DOHH2 (cell line): Measurements from ENCODE around the gene CSNK1G3.
A peak's percentile ranks its signal among the peaks of the same experiment; 100 is the strongest.

Experiments
- H3F3A ChIP-seq: fragments of 200-600 bp; sonication (generic), shearing (Covaris generic); 2 replicates; pipeline ENCODE4 v1.6.0; 2016; ENCODE audit warnings: antibody characterized with exemption, mild to moderate bottlenecking; ENCODE audit not compliant: control insufficient read depth, insufficient read depth
- H3K27ac ChIP-seq: fragments of 200-600 bp; sonication (generic); 2 replicates; pipeline ENCODE4 v1.5.1; 2014; ENCODE audit warnings: low read depth, mild to moderate bottlenecking, low read length, moderate library complexity
- H3K27me3 ChIP-seq: fragments of 200-600 bp; sonication (generic); 2 replicates; pipeline ENCODE4 v1.6.1; 2014; ENCODE audit warnings: mild to moderate bottlenecking, low read length, mixed read lengths; ENCODE audit not compliant: control insufficient read depth
- H3K36me3 ChIP-seq: fragments of 200-600 bp; sonication (generic); 2 replicates; pipeline ENCODE4 v1.6.1; 2014; ENCODE audit warnings: mild to moderate bottlenecking, low read length, moderate library complexity, mixed read lengths; ENCODE audit not compliant: control insufficient read depth
- H3K4me1 ChIP-seq: fragments of 200-600 bp; sonication (generic); 2 replicates; pipeline ENCODE4 v1.6.1; 2014; ENCODE audit warnings: mild to moderate bottlenecking, low read length, mixed read lengths; ENCODE audit not compliant: control insufficient read depth
- H3K4me2 ChIP-seq: fragments of 200-600 bp; sonication (generic); 2 replicates; pipeline ENCODE4 v1.6.0; 2014; ENCODE audit warnings: mild to moderate bottlenecking, low read length, moderate library complexity
- H3K4me3 ChIP-seq: fragments of 200-600 bp; sonication (generic); 2 replicates; pipeline ENCODE4 v1.5.1; 2014; ENCODE audit warnings: mild to moderate bottlenecking, low read length, mixed read lengths
- H3K79me2 ChIP-seq: fragments of 200-600 bp; sonication (generic); 2 replicates; pipeline ENCODE4 v1.6.1; 2014; ENCODE audit warnings: mild to moderate bottlenecking, low read length, mixed read lengths; ENCODE audit not compliant: control insufficient read depth
- H3K9me2 ChIP-seq: fragments of 200-600 bp; sonication (generic); replicated peaks from 2 replicates; pipeline ENCODE4 v1.6.1; 2014; ENCODE audit warnings: mild to moderate bottlenecking, low read length, mixed read lengths; ENCODE audit not compliant: control insufficient read depth
- H3K9me3 ChIP-seq: fragments of 200-600 bp; sonication (generic); 2 replicates; pipeline ENCODE4 v1.6.1; 2014; ENCODE audit warnings: antibody characterized with exemption, low read length, mixed read lengths; ENCODE audit not compliant: control insufficient read depth, insufficient read depth
- H4K20me1 ChIP-seq: fragments of 200-600 bp; sonication (generic); 2 replicates; pipeline ENCODE4 v1.6.0; 2014; ENCODE audit warnings: low read depth, mild to moderate bottlenecking, antibody characterized with exemption, low read length, moderate library complexity; ENCODE audit not compliant: control insufficient read depth, insufficient read depth
- CTCF ChIP-seq: fragments of 200-600 bp; sonication (generic); IDR thresholded peaks from one replicate; pipeline ENCODE4 v1.5.1; 2014; ENCODE audit warnings: antibody characterized with exemption, mild to moderate bottlenecking, low read depth, low read length; ENCODE audit not compliant: poor library complexity, severe bottlenecking
- EZH2phosphoT487 ChIP-seq: fragments of 200-600 bp; sonication (generic); IDR thresholded peaks from 2 replicates; pipeline ENCODE4 v1.6.1; 2017; ENCODE audit warnings: borderline replicate concordance, mild to moderate bottlenecking, antibody characterized with exemption, low read length, moderate library complexity, mixed read lengths

Gene CSNK1G3

DNA sequence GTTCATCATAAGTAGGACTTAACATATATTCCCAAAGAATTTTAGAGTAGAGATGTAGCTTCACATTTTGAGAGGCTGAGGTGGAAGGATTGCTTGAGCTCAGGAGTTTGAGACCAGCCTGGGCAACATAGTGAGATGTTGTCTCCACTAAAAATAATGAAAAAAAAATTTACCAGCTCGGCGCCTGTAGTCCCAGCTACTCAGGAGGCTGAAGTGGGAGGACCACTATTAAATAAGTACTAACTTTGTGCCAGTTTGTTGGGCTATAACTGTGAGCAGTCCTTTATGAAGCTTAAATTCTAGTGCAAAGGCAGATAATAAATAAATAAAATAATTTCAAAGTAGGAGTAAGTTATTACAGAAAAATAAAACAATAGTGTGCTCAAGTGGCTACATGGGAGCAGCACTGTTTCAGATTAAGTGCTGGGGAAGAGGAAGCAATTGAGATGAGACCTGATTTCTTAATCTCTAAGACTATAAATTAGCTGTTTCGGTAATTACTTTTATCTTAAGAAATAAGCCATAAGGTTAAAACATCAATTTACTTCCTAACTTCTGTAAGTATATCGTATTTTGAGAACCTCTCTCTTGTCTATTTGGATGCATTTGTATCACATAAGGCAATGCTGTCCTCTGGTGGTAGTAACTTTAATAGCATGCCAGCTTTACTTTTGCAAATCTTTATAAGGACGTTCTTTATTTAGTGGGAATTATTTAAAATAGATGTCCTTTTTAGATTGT is 98.9 kb downstream of the CSNK1G3 start:
- TF ChIP-seq CTCF = peak; percentile 85
- no peak for TF ChIP-seq EZH2phosphoT487
- no peaks in the 10 kb centered on the region for H3K4me1 ChIP-seq
- no peaks in the 10 kb centered on the region for H3K9me2 ChIP-seq
- H3K9me3 ChIP-seq = no peaks in the 10 kb centered on the region
- H3K79me2 ChIP-seq = no peaks in the 10 kb centered on the region
- H3K27me3 ChIP-seq = no peaks in the 10 kb centered on the region
- no peaks in the 10 kb centered on the region for H4K20me1 ChIP-seq
- H3K27ac ChIP-seq = no peak overlapping the region
- H3K4me3 ChIP-seq = no peak overlapping the region
- peaks cover 8% of the 10 kb centered on the region; the same call in 1 of the 2 replicates for H3K36me3 ChIP-seq
- H3F3A ChIP-seq = no peaks in the 10 kb centered on the region
- H3K4me2 ChIP-seq = 0 out of 2 replicates have a peak overlapping the region, but pooled peaks have one; percentile 17

DNA sequence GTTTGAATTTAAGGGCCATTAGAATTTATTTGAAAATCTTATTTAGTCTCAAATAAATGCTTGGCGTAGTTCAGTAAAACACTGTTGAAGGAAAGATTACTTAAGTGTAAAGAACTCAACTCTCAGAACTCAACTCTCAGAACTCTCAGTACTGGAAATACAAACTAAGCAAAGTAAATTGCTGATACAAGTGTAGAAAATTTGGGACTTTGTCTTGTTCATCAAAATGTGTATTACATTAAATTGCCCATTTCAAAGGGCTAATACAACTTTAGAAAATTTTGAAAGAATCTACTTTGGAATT is 99.4 kb downstream of the CSNK1G3 start:
- H3K9me3 ChIP-seq = no peaks in the 10 kb centered on the region
- H3F3A ChIP-seq = no peaks in the 10 kb centered on the region
- H3K36me3 ChIP-seq = peaks cover 8% of the 10 kb centered on the region; the same call in 1 of the 2 replicates
- H3K79me2 ChIP-seq = no peaks in the 10 kb centered on the region
- no peak overlapping the region for H3K4me2 ChIP-seq
- no peaks in the 10 kb centered on the region for H4K20me1 ChIP-seq
- H3K27ac ChIP-seq = no peak overlapping the region
- no peak for TF ChIP-seq EZH2phosphoT487
- TF ChIP-seq CTCF = no peak
- H3K4me1 ChIP-seq = no peaks in the 10 kb centered on the region
- H3K4me3 ChIP-seq = no peak overlapping the region
- H3K9me2 ChIP-seq = no peaks in the 10 kb centered on the region
- H3K27me3 ChIP-seq = no peaks in the 10 kb centered on the region

GRCh38 chr5:123617561-123617960 is 105.6 kb downstream of the CSNK1G3 start:
- H3K9me3 ChIP-seq = no peaks in the 10 kb centered on the region
- H3K4me3 ChIP-seq = no peak overlapping the region
- H3K4me1 ChIP-seq = no peaks in the 10 kb centered on the region
- no peaks in the 10 kb centered on the region for H3K79me2 ChIP-seq
- H4K20me1 ChIP-seq = no peaks in the 10 kb centered on the region
- H3K27ac ChIP-seq = no peak overlapping the region
- H3K4me2 ChIP-seq = no peak overlapping the region
- TF ChIP-seq EZH2phosphoT487 = no peak
- no peak for TF ChIP-seq CTCF
- H3K9me2 ChIP-seq = no peaks in the 10 kb centered on the region
- H3K36me3 ChIP-seq = peaks cover 8% of the 10 kb centered on the region; the same call in 1 of the 2 replicates
- H3K27me3 ChIP-seq = no peaks in the 10 kb centered on the region
- H3F3A ChIP-seq = no peaks in the 10 kb centered on the region
